Smooth muscle cell of the brain vasculature (primary cell): Measurements from ENCODE around the gene UBE3B.

Source experiments
- DNase-seq: peaks from one replicate; pipeline ENCODE4 v3.0.0-alpha.2; 2012; ENCODE audit warnings: low read depth, low spot score

Gene UBE3B

GRCh38 chr12:109529691-109530640 lies 52.5 kb downstream of the UBE3B start:
- DNase-seq: no peak

- no peak for DNase-seq
Observed at GRCh38 chr12:109531411-109531810, 54.0 kb downstream of the UBE3B start.

GRCh38 chr12:109532721-109533486 lies 55.5 kb downstream of the UBE3B start:
- DNase-seq: no peak

GRCh38 chr12:109533487-109533740 lies 56.0 kb downstream of the UBE3B start:
- DNase-seq: no peak

GRCh38 chr12:109534456-109534855 lies 57.0 kb downstream of the UBE3B start:
- DNase-seq: no peak

GRCh38 chr12:109535231-109535862 lies 57.9 kb downstream of the UBE3B start:
- DNase-seq: no peak

- DNase-seq: no peak
Observed at GRCh38 chr12:109535863-109536250, 58.4 kb downstream of the UBE3B start.

- no peak for DNase-seq
Observed at GRCh38 chr12:109537136-109537535, 59.7 kb downstream of the UBE3B start.

- DNase-seq: no peak
Observed at GRCh38 chr12:109538191-109538863, 60.9 kb downstream of the UBE3B start.

- no peak for DNase-seq
Observed at GRCh38 chr12:109539508-109539907, 62.1 kb downstream of the UBE3B start.

GRCh38 chr12:109540526-109541412 lies 63.3 kb downstream of the UBE3B start:
- no peak for DNase-seq

- DNase-seq: no peak
Observed at GRCh38 chr12:109541413-109541726, 63.9 kb downstream of the UBE3B start.

GRCh38 chr12:109542014-109542413 lies 64.6 kb downstream of the UBE3B start:
- no peak for DNase-seq

- DNase-seq: no peak
Observed at GRCh38 chr12:109542876-109543275, 65.4 kb downstream of the UBE3B start.

- no peak for DNase-seq
Observed at GRCh38 chr12:109544955-109545531, 67.6 kb downstream of the UBE3B start.

- no peak for DNase-seq
Observed at GRCh38 chr12:109545826-109546225, 68.4 kb downstream of the UBE3B start.

- no peak for DNase-seq
Observed at GRCh38 chr12:109547286-109547685, 69.9 kb downstream of the UBE3B start.

GRCh38 chr12:109548258-109548657 lies 70.8 kb downstream of the UBE3B start:
- DNase-seq: no peak

GRCh38 chr12:109549613-109550270 lies 72.3 kb downstream of the UBE3B start:
- no peak for DNase-seq

GRCh38 chr12:109550281-109550680 lies 72.8 kb downstream of the UBE3B start:
- no peak for DNase-seq
